ENCODE measurements around the gene NFYC.

- TF ChIP-seq CTCF (IDR thresholded peaks at IDR 0.05; ENCODE audit: borderline replicate concordance, extremely low read depth, low read length, poor library complexity, severe bottlenecking) (no peak), EZH2 (IDR thresholded peaks at IDR 0.05; ENCODE audit: borderline replicate concordance, low read depth, low read length, severe bottlenecking) (no peak)
Measured at GRCh38 chr1:40770296-40771070, 79.0 kb downstream of the NFYC start.

All from DND-41 (cell line).